Measurements from ENCODE around the gene CAMP. TPM values are rescaled to one million over a fixed set of nuclear protein-coding genes. Genes with fewer than 3 reads are reported as not detected.

CAMP gene
- total and polyA plus RNA-seq, 4 experiments from 2014 or later: not detected

- Mint-ChIP-seq H3K27ac (peak overlapping the region in 4 of 7 donors; percentile 12 to 43 (median 28)), H3K4me1 (peaks cover 5 to 20% (median 8%) of the 10 kb centered on the region in 4 donors), H3K27me3 (no peaks in the 10 kb centered on the region), H3K36me3 (peaks cover 15 to 32% of the 10 kb centered on the region in 2 donors), H3K4me3 (no peak overlapping the region), H3K9me3 (no peaks in the 10 kb centered on the region)
- DNase-seq: no peak
- CTCF ChIA-PET (ENCODE audit: partially characterized antibody): interaction anchor here (0.9 to 1.2 kb wide), 2 partner anchors 24 to 153 kb away, joined by 3 to 4 read pairs; no protein-coding TSS in a partner anchor
- intact Hi-C loops (cut with micrococcal nuclease): no loop called here
- Histone ChIP-seq H3K4me1 (ENCODE audit: insufficient read depth, low read length) (peaks cover 16% of the 10 kb centered on the region), H3K27ac (ENCODE audit: low read depth, low read length) (no peak overlapping the region), H3K36me3 (ENCODE audit: insufficient read depth, low read length) (peaks cover 3% of the 10 kb centered on the region), H3K27me3 (ENCODE audit: insufficient read depth, low read length) (no peaks in the 10 kb centered on the region), H3K9me3 (ENCODE audit: control insufficient read depth in 1 of 2, low read length in 2 of 2) (no peaks in the 10 kb centered on the region), H3K4me3 (ENCODE audit: low read length in 2 of 2) (no peak overlapping the region)
- POLR2A ChIA-PET (ENCODE audit: partially characterized antibody): no interaction called here
These were observed 24.1 kb downstream of the CAMP start for GRCh38 chr3:48247401-48247811.

- H3K4me3 ChIP-seq (ENCODE audit: low read length in 2 of 2): no peak overlapping the region
- Mint-ChIP-seq H3K4me3 (no peak overlapping the region), H3K27ac (no peak overlapping the region), H3K4me1 (peaks cover 5 to 20% (median 8%) of the 10 kb centered on the region in 4 donors), H3K27me3 (no peaks in the 10 kb centered on the region), H3K36me3 (peaks cover 15 to 34% of the 10 kb centered on the region in 2 donors), H3K9me3 (no peaks in the 10 kb centered on the region)
- H3K27me3 ChIP-seq (ENCODE audit: insufficient read depth, low read length): no peaks in the 10 kb centered on the region
- CTCF ChIA-PET (ENCODE audit: partially characterized antibody): interaction anchor here (0.7 to 1.2 kb wide), 4 partner anchors 20 to 188 kb away, joined by 3 to 4 read pairs (median 3); no protein-coding TSS in a partner anchor
- DNase-seq: no peak
- peaks cover 12% of the 10 kb centered on the region for H3K4me1 ChIP-seq (ENCODE audit: insufficient read depth, low read length)
- no peaks in the 10 kb centered on the region for H3K9me3 ChIP-seq (ENCODE audit: control insufficient read depth in 1 of 2, low read length in 2 of 2)
- POLR2A ChIA-PET (ENCODE audit: partially characterized antibody): no interaction called here
- H3K36me3 ChIP-seq (ENCODE audit: insufficient read depth, low read length): peaks cover 3% of the 10 kb centered on the region
- intact Hi-C loops (cut with micrococcal nuclease): no loop called here
- no peak overlapping the region for H3K27ac ChIP-seq (ENCODE audit: low read depth, low read length)
These were observed 25.0 kb downstream of the CAMP start for GRCh38 chr3:48248095-48248850.

DNA sequence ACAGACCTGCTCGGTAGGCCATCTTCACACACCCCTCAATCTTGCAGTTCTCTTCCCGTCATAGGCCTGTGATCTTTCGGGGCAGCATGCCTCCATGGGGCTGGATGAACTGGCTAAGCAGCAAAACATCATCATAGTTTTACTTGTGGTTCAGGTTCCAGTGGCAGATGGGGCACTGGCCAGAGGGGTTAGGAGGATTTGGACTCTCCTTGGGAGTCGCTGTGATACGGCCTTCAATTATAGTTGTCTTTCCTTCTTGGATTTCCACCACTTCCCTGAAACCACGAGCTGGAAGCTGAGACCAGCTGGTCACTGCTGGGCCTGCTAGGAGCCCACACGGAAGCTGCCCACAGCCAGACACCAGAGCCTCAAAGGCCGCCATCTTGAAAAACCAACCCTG, 33.3 kb downstream of the CAMP start:
- Histone ChIP-seq H3K27me3 (ENCODE audit: insufficient read depth, low read length) (no peaks in the 10 kb centered on the region), H3K27ac (ENCODE audit: low read depth, low read length) (no peak overlapping the region), H3K9me3 (ENCODE audit: control insufficient read depth in 1 of 2, low read length in 2 of 2) (no peaks in the 10 kb centered on the region), H3K36me3 (ENCODE audit: insufficient read depth, low read length) (peaks cover 16% of the 10 kb centered on the region), H3K4me1 (ENCODE audit: insufficient read depth, low read length) (no peaks in the 10 kb centered on the region), H3K4me3 (ENCODE audit: low read length in 2 of 2) (no peak overlapping the region)
- ChIA-PET POLR2A (ENCODE audit: partially characterized antibody) (no interaction called here), CTCF (ENCODE audit: partially characterized antibody) (interaction anchor here (0.6 kb wide), 1 partner anchor 114 kb away, joined by 4 read pairs; no protein-coding TSS in a partner anchor)
- Mint-ChIP-seq H3K36me3 (peaks cover 45 to 50% of the 10 kb centered on the region in 2 donors), H3K4me3 (no peak overlapping the region), H3K4me1 (peaks cover 4 to 16% (median 8%) of the 10 kb centered on the region in 4 donors), H3K27me3 (no peaks in the 10 kb centered on the region), H3K9me3 (no peaks in the 10 kb centered on the region), H3K27ac (no peak overlapping the region)
- no peak for DNase-seq
- intact Hi-C loops (cut with micrococcal nuclease): no loop called here

- CTCF ChIA-PET (ENCODE audit: partially characterized antibody): interaction anchor here (1.0 to 1.1 kb wide), 2 partner anchors 10 to 16 kb away, joined by 3 to 4 read pairs; no protein-coding TSS in a partner anchor
- Mint-ChIP-seq H3K27me3 (no peaks in the 10 kb centered on the region), H3K4me3 (no peak overlapping the region), H3K4me1 (peaks cover 5 to 16% (median 8%) of the 10 kb centered on the region in 4 donors), H3K36me3 (peaks cover 50 to 56% of the 10 kb centered on the region in 2 donors), H3K9me3 (no peaks in the 10 kb centered on the region), H3K27ac (peak overlapping the region in 1 of 7 donors; percentile 32)
- Histone ChIP-seq H3K9me3 (ENCODE audit: control insufficient read depth in 1 of 2, low read length in 2 of 2) (no peaks in the 10 kb centered on the region), H3K27me3 (ENCODE audit: insufficient read depth, low read length) (no peaks in the 10 kb centered on the region), H3K36me3 (ENCODE audit: insufficient read depth, low read length) (peaks cover 17% of the 10 kb centered on the region), H3K4me3 (ENCODE audit: low read length in 2 of 2) (no peak overlapping the region), H3K4me1 (ENCODE audit: insufficient read depth, low read length) (no peaks in the 10 kb centered on the region), H3K27ac (ENCODE audit: low read depth, low read length) (no peak overlapping the region)
- no peak for DNase-seq
- intact Hi-C loops (cut with micrococcal nuclease): no loop called here
- POLR2A ChIA-PET (ENCODE audit: partially characterized antibody): no interaction called here
These were observed 35.2 kb downstream of the CAMP start for GRCh38 chr3:48258530-48258929.

DNA sequence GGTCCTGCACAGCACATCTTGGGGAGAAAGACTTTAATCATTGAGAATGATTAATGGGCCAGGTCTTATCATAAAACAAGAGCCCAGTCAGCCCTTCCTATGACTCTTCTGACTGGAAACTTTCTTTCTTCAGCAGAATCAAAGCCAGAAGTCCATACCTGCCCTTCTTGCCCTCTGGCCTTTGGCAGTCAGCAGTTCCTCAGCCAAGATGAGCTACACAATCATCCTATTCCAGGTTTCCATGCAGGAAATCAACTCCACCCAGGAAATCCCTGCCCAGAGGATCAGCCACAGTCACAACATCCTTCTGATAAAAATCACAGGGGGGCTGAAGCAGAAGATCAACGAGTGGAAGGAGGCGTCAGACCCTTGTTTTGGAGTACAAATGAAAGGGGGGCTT, 44.5 kb downstream of the CAMP start:
- peaks cover 10% of the 10 kb centered on the region for H3K36me3 ChIP-seq (ENCODE audit: insufficient read depth, low read length)
- Mint-ChIP-seq H3K27ac (peak overlapping the region; percentile 81 to 96 (median 92)), H3K36me3 (peaks cover 7 to 18% of the 10 kb centered on the region in 2 donors), H3K4me1 (peaks cover 24 to 40% (median 33%) of the 10 kb centered on the region in 4 donors), H3K9me3 (no peaks in the 10 kb centered on the region), H3K27me3 (no peaks in the 10 kb centered on the region), H3K4me3 (peak overlapping the region in 6 of 8 donors; percentile 13 to 89 (median 24))
- no peak overlapping the region for H3K4me3 ChIP-seq (ENCODE audit: low read length in 2 of 2)
- intact Hi-C loops (cut with micrococcal nuclease): loop anchor here (1.0 to 2.0 kb wide), 3 partner anchors 26 to 289 kb away; partner anchors contain the start of genes NME6, PFKFB4 and ZNF589
- no peak for DNase-seq
- ChIA-PET POLR2A (ENCODE audit: partially characterized antibody) (interaction anchor here (0.6 to 3.2 kb wide), 9 partner anchors 10 to 172 kb away, joined by 3 to 36 read pairs (median 5); partner anchors contain the start of genes CCDC51, NME6, TMA7 and ZNF589), CTCF (ENCODE audit: partially characterized antibody) (interaction anchor here (0.9 to 2.9 kb wide), 10 partner anchors 9 to 289 kb away, joined by 3 to 29 read pairs (median 4); partner anchors contain the start of genes NME6, PFKFB4 and ZNF589)
- no peaks in the 10 kb centered on the region for H3K27me3 ChIP-seq (ENCODE audit: insufficient read depth, low read length)
- peaks cover 25% of the 10 kb centered on the region for H3K4me1 ChIP-seq (ENCODE audit: insufficient read depth, low read length)
- H3K27ac ChIP-seq (ENCODE audit: low read depth, low read length): peak overlapping the region; percentile 53
- no peaks in the 10 kb centered on the region for H3K9me3 ChIP-seq (ENCODE audit: control insufficient read depth in 1 of 2, low read length in 2 of 2)

DNA sequence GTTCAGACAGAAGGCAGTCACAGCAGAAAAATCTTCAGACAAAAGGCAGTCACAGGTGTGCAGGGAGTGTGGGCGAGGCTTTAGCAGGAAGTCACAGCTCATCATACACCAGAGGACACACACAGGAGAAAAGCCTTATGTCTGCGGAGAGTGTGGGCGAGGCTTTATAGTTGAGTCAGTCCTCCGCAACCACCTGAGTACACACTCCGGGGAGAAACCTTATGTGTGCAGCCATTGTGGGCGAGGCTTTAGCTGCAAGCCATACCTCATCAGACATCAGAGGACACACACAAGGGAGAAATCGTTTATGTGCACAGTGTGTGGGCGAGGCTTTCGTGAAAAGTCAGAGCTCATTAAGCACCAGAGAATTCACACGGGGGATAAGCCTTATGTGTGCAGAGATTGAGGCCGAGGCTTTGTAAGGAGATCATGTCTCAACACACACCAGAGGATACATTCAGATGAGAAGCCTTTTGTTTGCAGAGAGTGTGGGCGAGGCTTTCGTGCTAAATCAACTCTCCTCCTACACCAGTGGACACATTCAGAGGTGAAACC, 45.2 kb downstream of the CAMP start:
- peaks cover 24 to 41% (median 33%) of the 10 kb centered on the region in 4 donors for H3K4me1 Mint-ChIP-seq
- H3K27ac ChIP-seq (ENCODE audit: low read depth, low read length): peak overlapping the region; percentile 53
- peak; percentile 70 to 95 (median 82) for DNase-seq
- H3K4me3 Mint-ChIP-seq: peak overlapping the region; percentile 74 to 89 (median 84)
- H3K4me3 ChIP-seq (ENCODE audit: low read length in 2 of 2): peak overlapping the region; percentile 30 to 31
- no peaks in the 10 kb centered on the region for H3K9me3 ChIP-seq (ENCODE audit: control insufficient read depth in 1 of 2, low read length in 2 of 2)
- peaks cover 10% of the 10 kb centered on the region for H3K36me3 ChIP-seq (ENCODE audit: insufficient read depth, low read length)
- ChIA-PET POLR2A (ENCODE audit: partially characterized antibody) (interaction anchor here (0.6 to 3.2 kb wide), 10 partner anchors 9 to 172 kb away, joined by 3 to 36 read pairs (median 5); partner anchors contain the start of genes CCDC51, CDC25A, NME6 and TMA7), CTCF (ENCODE audit: partially characterized antibody) (interaction anchor here (0.7 to 2.9 kb wide), 12 partner anchors 9 to 289 kb away, joined by 3 to 29 read pairs (median 4); partner anchors contain the start of genes NME6, PFKFB4 and ZNF589)
- H3K27ac Mint-ChIP-seq: peak overlapping the region; percentile 81 to 96 (median 92)
- intact Hi-C loops (cut with micrococcal nuclease): loop anchor here (1.0 to 2.0 kb wide), 3 partner anchors 27 to 288 kb away; partner anchors contain the start of genes NME6, PFKFB4 and ZNF589
- H3K9me3 Mint-ChIP-seq: no peaks in the 10 kb centered on the region
- H3K27me3 ChIP-seq (ENCODE audit: insufficient read depth, low read length): no peaks in the 10 kb centered on the region
- peaks cover 25% of the 10 kb centered on the region for H3K4me1 ChIP-seq (ENCODE audit: insufficient read depth, low read length)
- peaks cover 7 to 18% of the 10 kb centered on the region in 2 donors for H3K36me3 Mint-ChIP-seq
- H3K27me3 Mint-ChIP-seq: no peaks in the 10 kb centered on the region
